Loucy (cell line): ENCODE data around the gene KRR1.

Source experiments
- CTCF ChIP-seq: fragments of 200-600 bp; sonication (generic); conservative IDR thresholded peaks from 2 replicates; pipeline ENCODE4 v1.5.1; 2014; ENCODE audit warnings: mild to moderate bottlenecking, antibody characterized with exemption, low read length
- EZH2phosphoT487 ChIP-seq: fragments of 200-600 bp; IDR thresholded peaks from 2 replicates; pipeline ENCODE4 v1.6.1; 2018; ENCODE audit warnings: antibody characterized with exemption, mild to moderate bottlenecking, moderate library complexity, borderline replicate concordance

GRCh38 chr12:75443709-75444108, 67.7 kb downstream of the KRR1 start:
- no peak for TF ChIP-seq CTCF
- TF ChIP-seq EZH2phosphoT487 = no peak
